GM13977 (cell line): Measurements from ENCODE around the gene RDH14.

Experiments
- DNase-seq: peaks from one replicate; pipeline ENCODE4 v3.0.0; 2012; ENCODE audit warnings: low spot score
- CTCF ChIP-seq: IDR thresholded peaks from 2 replicates; pipeline ENCODE4 v1.5.1; 2012; ENCODE audit warnings: mild to moderate bottlenecking, control low read depth; ENCODE audit not compliant: insufficient read depth; ENCODE audit errors: extremely low read depth, missing control alignments
- in situ Hi-C: fragments of 300-500 bp; cut with MboI; formaldehyde crosslinking; loops from one replicate; pipeline ENCODE4 v1.12.0; 2022; ENCODE audit warnings: low sequenced_read_pairs, low pct_unique_long_range_greater_than_20kb, mixed read lengths, inconsistent platforms; ENCODE audit not compliant: unreplicated experiment

The RDH14 gene

GRCh38 chr2:18531194-18531593 lies 29.3 kb downstream of the RDH14 start:
- no peak for TF ChIP-seq CTCF
- DNase-seq, result no peak
- in situ Hi-C loops, result no loop called here

- TF ChIP-seq CTCF, result no peak
- no peak for DNase-seq
- in situ Hi-C loops, result no loop called here
Observed at GRCh38 chr2:18527822-18528221, 32.6 kb downstream of the RDH14 start.

GRCh38 chr2:18527326-18527725 lies 33.1 kb downstream of the RDH14 start:
- no peak for TF ChIP-seq CTCF
- in situ Hi-C loops, result no loop called here
- DNase-seq, result no peak

- in situ Hi-C loops, result no loop called here
- no peak for TF ChIP-seq CTCF
- DNase-seq, result no peak
Observed at GRCh38 chr2:18526429-18526828, 34.0 kb downstream of the RDH14 start.

- DNase-seq, result no peak
- TF ChIP-seq CTCF, result no peak
- in situ Hi-C loops, result no loop called here
Observed at GRCh38 chr2:18525852-18526251, 34.6 kb downstream of the RDH14 start.

- no peak for TF ChIP-seq CTCF
- no peak for DNase-seq
- in situ Hi-C loops, result no loop called here
Observed at GRCh38 chr2:18525236-18525635, 35.2 kb downstream of the RDH14 start.
